HFFc6 (cell line): ENCODE results near the gene ACAA1. TPM values are rescaled to one million over a fixed set of nuclear protein-coding genes. Genes with fewer than 3 reads are reported as not detected.

Experiments
- DNase-seq: peaks from one replicate; pipeline ENCODE4 v3.0.0-alpha.2; 2018
- H3K27ac Mint-ChIP-seq: 2 replicates; pipeline ENCODE4 v1.8.0; 2020; ENCODE audit warnings: mild to moderate bottlenecking, mixed read lengths
- H3K27me3 Mint-ChIP-seq: 2 replicates; pipeline ENCODE4 v1.8.0; 2021; ENCODE audit warnings: mild to moderate bottlenecking, moderate library complexity, mixed read lengths; ENCODE audit not compliant: insufficient read depth
- H3K36me3 Mint-ChIP-seq: 2 replicates; pipeline ENCODE4 v1.8.0; 2021; ENCODE audit warnings: low read depth, mixed read lengths
- H3K4me1 Mint-ChIP-seq: 2 replicates; pipeline ENCODE4 v1.8.0; 2020; ENCODE audit warnings: low read depth, mixed read lengths
- H3K4me3 Mint-ChIP-seq: 2 replicates; pipeline ENCODE4 v1.8.0; 2020; ENCODE audit warnings: mild to moderate bottlenecking, moderate library complexity, mixed read lengths
- H3K9me3 Mint-ChIP-seq: 2 replicates; pipeline ENCODE4 v1.8.0; 2020; ENCODE audit warnings: mild to moderate bottlenecking, mixed read lengths
- total RNA-seq, 6 experiments: library from RNA; stranded (reverse); fragmentation: NEBNext Ultra II Directional; extraction: Animal tissue kit (Norgen Biotek cat#: 25700); gene quantifications; 2 replicates in 1 of 6; 3 replicates in 5 of 6; pipeline ENCODE4 v1.2.3, GENCODE V29; 2021
- TF ChIP-seq, protein P1 (sequence below): fragments of 200-600 bp; sonication (generic); IDR thresholded peaks from 2 replicates; pipeline ENCODE4 v1.5.0; 2021; ENCODE audit warnings: antibody characterized with exemption, mild to moderate bottlenecking

Gene ACAA1
- total RNA-seq, 6 experiments from 2014 or later = 45.1 to 60.9 (median 52.1) TPM

DNA sequence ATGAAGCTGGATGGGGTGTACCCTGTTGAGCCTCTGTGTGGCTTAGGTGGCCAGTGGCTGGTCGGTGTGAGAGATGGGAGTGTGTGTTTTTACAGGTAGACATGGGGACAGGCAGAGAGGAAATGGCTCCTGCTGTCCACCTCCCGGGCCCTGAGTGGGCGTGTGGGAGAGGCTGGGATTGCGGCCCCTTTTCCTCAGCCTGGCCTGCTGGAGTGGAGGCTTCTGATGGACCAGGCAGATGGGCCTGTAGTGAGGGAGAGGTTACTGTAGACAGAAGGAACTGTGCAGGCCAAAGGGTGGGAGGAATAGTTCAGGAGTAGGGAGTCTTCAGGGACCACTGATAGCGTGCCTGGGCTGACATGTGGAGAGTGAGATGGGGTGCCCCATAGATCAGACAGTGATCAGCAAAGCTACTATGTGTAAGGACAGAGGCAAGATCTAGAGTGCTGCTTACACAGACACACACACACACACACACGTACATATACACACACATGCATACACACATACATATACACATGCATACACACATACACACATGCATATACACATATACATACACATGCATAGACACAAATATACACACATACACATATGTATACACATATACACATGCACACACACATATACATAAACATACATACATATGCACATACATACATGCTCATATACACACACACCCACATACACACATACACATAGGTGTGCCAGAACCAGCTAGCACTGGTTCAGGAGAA lies 26.4 kb downstream of the ACAA1 start:
- no peak overlapping the region for H3K4me3 Mint-ChIP-seq
- TF ChIP-seq, protein P1, sequence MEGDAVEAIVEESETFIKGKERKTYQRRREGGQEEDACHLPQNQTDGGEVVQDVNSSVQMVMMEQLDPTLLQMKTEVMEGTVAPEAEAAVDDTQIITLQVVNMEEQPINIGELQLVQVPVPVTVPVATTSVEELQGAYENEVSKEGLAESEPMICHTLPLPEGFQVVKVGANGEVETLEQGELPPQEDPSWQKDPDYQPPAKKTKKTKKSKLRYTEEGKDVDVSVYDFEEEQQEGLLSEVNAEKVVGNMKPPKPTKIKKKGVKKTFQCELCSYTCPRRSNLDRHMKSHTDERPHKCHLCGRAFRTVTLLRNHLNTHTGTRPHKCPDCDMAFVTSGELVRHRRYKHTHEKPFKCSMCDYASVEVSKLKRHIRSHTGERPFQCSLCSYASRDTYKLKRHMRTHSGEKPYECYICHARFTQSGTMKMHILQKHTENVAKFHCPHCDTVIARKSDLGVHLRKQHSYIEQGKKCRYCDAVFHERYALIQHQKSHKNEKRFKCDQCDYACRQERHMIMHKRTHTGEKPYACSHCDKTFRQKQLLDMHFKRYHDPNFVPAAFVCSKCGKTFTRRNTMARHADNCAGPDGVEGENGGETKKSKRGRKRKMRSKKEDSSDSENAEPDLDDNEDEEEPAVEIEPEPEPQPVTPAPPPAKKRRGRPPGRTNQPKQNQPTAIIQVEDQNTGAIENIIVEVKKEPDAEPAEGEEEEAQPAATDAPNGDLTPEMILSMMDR = no peak
- H3K9me3 Mint-ChIP-seq = peaks cover 5% of the 10 kb centered on the region
- H3K27me3 Mint-ChIP-seq = peaks cover 18% of the 10 kb centered on the region
- H3K27ac Mint-ChIP-seq = no peak overlapping the region
- peaks cover 4% of the 10 kb centered on the region; the same call in 1 of the 2 replicates for H3K36me3 Mint-ChIP-seq
- DNase-seq = no peak
- H3K4me1 Mint-ChIP-seq = no peaks in the 10 kb centered on the region

DNA sequence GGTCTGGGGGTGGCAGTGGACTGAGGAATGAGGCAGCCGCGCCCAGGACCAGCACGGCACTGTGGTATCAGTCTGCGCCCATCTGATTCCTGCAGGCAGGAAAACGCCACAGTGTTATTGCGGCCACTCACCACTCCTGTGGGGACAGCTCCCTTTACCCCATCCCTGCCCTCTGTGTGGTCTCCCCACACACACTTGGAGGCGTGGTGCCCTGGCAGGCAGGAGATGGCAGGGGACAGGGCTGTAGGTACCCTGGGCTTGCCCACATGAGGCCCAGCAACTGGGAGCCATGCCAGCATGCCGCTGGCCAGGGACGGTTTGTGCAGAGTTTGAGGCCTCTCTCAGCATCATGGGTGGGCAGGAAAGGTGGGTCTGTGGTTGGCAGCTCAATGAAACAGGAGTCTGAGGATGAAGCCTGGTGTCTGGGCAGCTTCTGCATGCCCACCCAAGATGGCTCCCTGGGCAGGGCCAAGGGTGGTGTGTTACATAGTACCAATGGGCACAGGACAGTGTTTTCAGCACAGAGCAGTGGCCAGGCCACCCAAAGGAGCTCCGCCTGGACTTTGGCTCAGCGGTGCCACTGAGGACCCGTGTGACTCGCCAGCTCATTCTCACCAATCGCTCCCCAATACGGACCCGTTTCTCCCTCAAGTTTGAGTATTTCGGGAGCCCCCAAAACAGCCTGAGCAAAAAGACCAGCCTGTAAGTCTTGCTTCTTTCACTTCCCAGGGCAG lies 27.2 kb downstream of the ACAA1 start:
- TF ChIP-seq, protein P1 = no peak
- Mint-ChIP-seq H3K4me1 (no peaks in the 10 kb centered on the region), H3K4me3 (no peak overlapping the region), H3K27me3 (peaks cover 13% of the 10 kb centered on the region), H3K27ac (no peak overlapping the region), H3K36me3 (peaks cover 9% of the 10 kb centered on the region; the same call in 1 of the 2 replicates), H3K9me3 (peaks cover 12% of the 10 kb centered on the region)
- no peak for DNase-seq

DNA sequence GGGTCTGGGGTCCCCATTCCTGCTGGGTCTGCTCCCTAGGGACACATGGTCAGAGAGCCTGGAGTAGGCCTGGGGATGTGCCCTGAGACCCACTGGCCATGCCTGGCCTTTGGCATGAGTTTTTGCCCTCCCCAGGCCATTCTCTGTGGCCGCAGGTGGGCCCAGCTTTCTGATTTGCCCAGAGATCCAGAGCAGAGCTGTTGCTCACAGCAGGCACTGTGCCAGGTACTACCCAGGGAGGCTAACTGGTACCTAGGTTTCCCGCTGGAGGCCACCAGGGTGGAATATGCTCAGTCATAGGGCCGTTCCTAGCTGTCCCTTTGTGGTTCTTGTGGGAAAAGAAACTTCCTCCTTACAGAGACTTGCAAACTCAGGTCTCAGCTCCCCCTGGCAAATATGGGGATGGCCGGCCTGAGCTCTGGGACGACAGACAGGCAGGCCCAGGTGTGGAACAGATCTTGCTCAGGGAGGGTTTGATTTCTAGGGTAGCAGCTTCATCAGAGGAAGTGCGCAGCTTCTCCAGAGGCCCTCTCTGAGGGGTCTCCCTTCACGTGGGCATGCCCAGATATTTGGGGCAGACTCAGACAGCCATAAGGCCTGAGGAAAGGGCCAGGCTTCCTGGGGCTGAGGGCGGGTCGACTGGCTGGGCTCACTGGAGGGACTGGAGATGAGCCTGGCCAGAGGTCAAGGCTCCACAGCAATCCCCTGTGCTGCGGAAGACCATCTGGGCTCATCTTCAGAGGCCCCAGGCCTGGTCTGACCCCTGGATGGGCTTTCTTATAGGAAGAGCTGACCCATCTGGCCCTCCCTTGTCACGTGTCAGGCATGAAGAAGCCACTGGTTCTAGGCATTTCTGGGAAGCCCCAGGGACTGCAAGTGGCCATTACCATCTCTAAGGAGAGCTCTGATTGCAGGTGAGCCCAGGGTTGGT lies 28.0 kb downstream of the ACAA1 start:
- Mint-ChIP-seq H3K4me1 (no peaks in the 10 kb centered on the region), H3K27me3 (peaks cover 9% of the 10 kb centered on the region), H3K36me3 (peaks cover 9% of the 10 kb centered on the region; the same call in 1 of the 2 replicates), H3K4me3 (no peak overlapping the region), H3K27ac (no peak overlapping the region), H3K9me3 (peaks cover 15% of the 10 kb centered on the region)
- DNase-seq = no peak
- TF ChIP-seq, protein P1 = no peak

DNA sequence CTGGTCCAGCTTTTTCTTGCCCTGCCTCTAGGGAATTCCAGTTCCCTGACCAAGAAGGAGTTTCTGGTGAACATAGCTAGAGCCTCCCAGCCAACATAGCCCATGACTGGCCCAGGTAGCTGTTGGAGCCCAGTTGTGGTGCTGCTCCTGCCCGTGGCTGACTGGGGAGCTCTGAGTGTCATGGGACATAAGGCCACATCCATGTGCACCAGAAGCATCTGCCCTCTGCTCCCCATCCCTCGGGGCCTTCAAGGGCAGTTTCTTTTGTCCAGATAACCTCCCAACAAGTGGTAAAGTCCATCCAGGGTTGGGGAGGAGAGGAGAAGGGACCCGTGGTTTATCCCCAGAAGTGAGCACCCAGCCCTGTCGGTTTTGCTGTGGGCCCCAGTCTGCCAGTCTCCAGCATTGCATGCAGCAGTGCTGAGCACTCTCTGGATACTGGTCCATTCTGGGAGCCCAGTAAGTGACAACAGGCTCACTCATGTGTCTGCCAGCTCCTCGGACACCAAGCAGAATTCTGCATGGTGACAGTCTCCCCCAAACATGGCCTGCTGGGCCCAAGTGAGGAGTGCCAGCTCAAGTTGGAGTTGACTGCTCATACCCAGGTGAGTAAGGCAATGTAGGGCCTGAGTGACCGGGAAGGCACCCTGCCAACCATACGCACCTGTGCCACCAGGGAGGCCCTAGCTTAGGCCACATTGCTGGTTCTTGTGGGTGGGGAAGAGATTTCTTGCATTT lies 28.8 kb downstream of the ACAA1 start:
- Mint-ChIP-seq H3K4me3 (no peak overlapping the region), H3K27ac (no peak overlapping the region), H3K27me3 (peaks cover 4% of the 10 kb centered on the region), H3K36me3 (peaks cover 9% of the 10 kb centered on the region; the same call in 1 of the 2 replicates), H3K4me1 (no peaks in the 10 kb centered on the region), H3K9me3 (peaks cover 15% of the 10 kb centered on the region)
- DNase-seq = no peak
- TF ChIP-seq, protein P1 = no peak

DNA sequence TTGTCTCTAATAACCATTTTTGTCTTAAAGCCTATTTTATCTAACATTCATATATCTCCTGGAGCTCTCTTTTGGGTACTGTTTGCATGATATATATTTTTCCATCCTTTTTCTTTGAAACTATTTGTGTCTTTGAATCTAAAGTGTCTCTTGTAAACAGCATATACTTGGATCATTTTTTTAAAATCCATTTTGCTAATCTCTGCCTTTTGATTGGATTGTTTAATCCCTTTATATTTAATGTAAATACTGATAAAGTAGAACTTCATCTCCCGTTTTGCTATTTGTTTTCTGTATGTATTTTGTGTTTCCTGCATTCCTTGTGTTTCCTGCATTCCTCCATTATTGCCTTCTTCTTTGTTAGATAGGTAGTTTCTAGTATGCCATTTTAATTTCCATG lies 31.4 kb downstream of the ACAA1 start:
- Mint-ChIP-seq H3K9me3 (peaks cover 15% of the 10 kb centered on the region), H3K36me3 (peaks cover 9% of the 10 kb centered on the region; the same call in 1 of the 2 replicates), H3K4me1 (no peaks in the 10 kb centered on the region)

More for the DNA sequence above, 31.4 kb downstream of the ACAA1 start:
- no peak overlapping the region for H3K27ac Mint-ChIP-seq
- no peak overlapping the region for H3K4me3 Mint-ChIP-seq
- TF ChIP-seq, protein P1 = no peak
- peaks cover 8% of the 10 kb centered on the region for H3K27me3 Mint-ChIP-seq
- no peak for DNase-seq
